Panc1 (cell line): Measurements from ENCODE around the gene L3MBTL3. TPM values are rescaled to one million over a fixed set of nuclear protein-coding genes. Genes with fewer than 3 reads are reported as not detected.

Source experiments
- ATAC-seq: fragments of 200-7000 bp; cut with Tn5 transposase; 2 replicates; pipeline ENCODE4 v1.9.1; 2020; ENCODE audit warnings: mild to moderate bottlenecking, moderate library complexity
- BruUV-seq: library from RNA; stranded (reverse); fragments of 400-500 nt; replicated peaks from 2 replicates; lab custom pipeline; 2021; lab: Mats Ljungman, UMichigan
- CTCF ChIA-PET: fragments of 300-600 bp; sonication (Branson Sonifier 250); formaldehyde crosslinking; loops from one replicate; lab custom pipeline; 2022; ENCODE audit warnings: antibody characterized with exemption; lab: Charles Lee
- POLR2A ChIA-PET: fragments of 300-600 bp; sonication (Branson Sonifier 250); formaldehyde crosslinking; loops from one replicate; lab custom pipeline; 2022; ENCODE audit warnings: antibody characterized with exemption; lab: Charles Lee
- DNase-seq: peaks from one replicate; pipeline ENCODE4 v3.0.0-alpha.2; 2010; ENCODE audit warnings: low read depth, low spot score
- H3K27ac ChIP-seq: 2 replicates; pipeline ENCODE4 v1.5.1; 2011; ENCODE audit warnings: mild to moderate bottlenecking, low read length, inconsistent platforms
- H3K27me3 ChIP-seq: fragments of 200-500 bp; sonication (Bioruptor generic); 2 replicates; pipeline ENCODE4 v1.6.0; 2014; ENCODE audit warnings: low read length, inconsistent platforms; ENCODE audit not compliant: control insufficient read depth, insufficient read depth
- H3K36me3 ChIP-seq: fragments of 200-500 bp; sonication (Bioruptor generic); 2 replicates; pipeline ENCODE4 v1.5.1; 2014; ENCODE audit warnings: inconsistent platforms, mild to moderate bottlenecking, low read length, moderate library complexity; ENCODE audit not compliant: control insufficient read depth, insufficient read depth
- H3K4me1 ChIP-seq: 2 replicates; pipeline ENCODE4 v1.5.1; 2011; ENCODE audit warnings: inconsistent platforms, mild to moderate bottlenecking, low read length, moderate library complexity; ENCODE audit not compliant: control insufficient read depth, insufficient read depth
- H3K4me3 ChIP-seq, 2 experiments: 2 replicates each; pipeline ENCODE4 v1.5.1; 2011 to 2012; ENCODE audit warnings: low read depth in 2 of 2, low read length in 2 of 2, mild to moderate bottlenecking in 2 of 2, inconsistent platforms in 1 of 2, moderate library complexity in 1 of 2
- H3K9me3 ChIP-seq: fragments of 200-500 bp; sonication (Bioruptor generic); 2 replicates; pipeline ENCODE4 v1.5.1; 2014; ENCODE audit warnings: low read depth, mild to moderate bottlenecking, inconsistent platforms, low read length, moderate library complexity; ENCODE audit not compliant: control insufficient read depth, insufficient read depth
- POLR2AphosphoS5 ChIP-seq: IDR thresholded peaks from 2 replicates; pipeline ENCODE4 v1.6.1; 2012; ENCODE audit warnings: mild to moderate bottlenecking, low read depth, low read length, moderate library complexity
- SIN3A ChIP-seq: IDR thresholded peaks from 2 replicates; pipeline ENCODE4 v1.6.1; 2012; ENCODE audit warnings: low read depth, mild to moderate bottlenecking, low read length, moderate library complexity, borderline replicate concordance; ENCODE audit not compliant: insufficient read depth
- TCF7L2 ChIP-seq: IDR thresholded peaks from 2 replicates; pipeline ENCODE4 v1.6.1; 2011; ENCODE audit warnings: mild to moderate bottlenecking, low read depth, low read length, inconsistent platforms
- in situ Hi-C: cut with HindIII; loops from 2 replicates; pipeline ENCODE4 v1.10.0; 2016; ENCODE audit warnings: low sequenced_read_pairs, low pct_unique_long_range_greater_than_20kb
- intact Hi-C: fragments of 100-400 bp; cut with micrococcal nuclease; formaldehyde crosslinking; loops from one replicate; pipeline ENCODE4 v1.10.0; 2022; ENCODE audit not compliant: unreplicated experiment
- total RNA-seq: library from RNA; stranded (reverse); gene quantifications from one replicate; pipeline ENCODE4 v1.2.1, GENCODE V29; 2021; ENCODE audit not compliant: unreplicated experiment
- TF ChIP-seq, protein P1 (sequence below): fragments of 450-650 bp; IDR thresholded peaks from 2 replicates; pipeline ENCODE4 v1.5.1; 2017; ENCODE audit warnings: mild to moderate bottlenecking
- TF ChIP-seq, protein P2 (sequence below), 2 experiments: IDR thresholded peaks; 2 replicates each; pipeline ENCODE4 v1.6.1; 2011 to 2012; ENCODE audit warnings: low read depth in 2 of 2, control low read depth in 1 of 2, low read length in 1 of 2, mild to moderate bottlenecking in 1 of 2, moderate library complexity in 1 of 2; ENCODE audit not compliant: insufficient read depth in 1 of 2

L3MBTL3 gene
- total RNA-seq, 1 experiment from 2014 or later = 4.2 TPM

DNA sequence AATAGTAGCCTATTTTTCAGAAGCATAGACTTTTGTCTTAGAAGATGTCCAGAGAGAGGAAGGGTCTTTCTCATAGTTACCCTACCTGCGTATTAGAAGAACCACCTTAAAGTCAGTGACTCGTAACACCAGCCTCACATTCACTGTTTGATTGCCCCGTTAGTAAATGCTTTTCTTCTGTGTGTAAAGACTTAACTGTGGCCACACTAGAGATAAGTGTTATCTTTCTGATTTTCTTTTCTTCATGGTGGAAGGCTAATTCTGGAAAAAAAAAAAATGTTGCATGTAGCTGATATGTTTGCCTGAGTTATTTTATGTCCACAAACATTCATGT lies 120.5 kb downstream of the L3MBTL3 start:
- Histone ChIP-seq H3K27me3 (no peaks in the 10 kb centered on the region), H3K4me3 (no peak overlapping the region), H3K36me3 (no peaks in the 10 kb centered on the region), H3K4me1 (no peaks in the 10 kb centered on the region), H3K27ac (no peak overlapping the region), H3K9me3 (no peaks in the 10 kb centered on the region)
- ATAC-seq = no peak
- intact Hi-C loops (no loop called here), in situ Hi-C loops (no loop called here)
- no TSS peak for BruUV-seq
- CTCF ChIA-PET = no interaction called here
- TF ChIP-seq POLR2AphosphoS5 (no peak), TCF7L2 (no peak)
- TF ChIP-seq, protein P1, sequence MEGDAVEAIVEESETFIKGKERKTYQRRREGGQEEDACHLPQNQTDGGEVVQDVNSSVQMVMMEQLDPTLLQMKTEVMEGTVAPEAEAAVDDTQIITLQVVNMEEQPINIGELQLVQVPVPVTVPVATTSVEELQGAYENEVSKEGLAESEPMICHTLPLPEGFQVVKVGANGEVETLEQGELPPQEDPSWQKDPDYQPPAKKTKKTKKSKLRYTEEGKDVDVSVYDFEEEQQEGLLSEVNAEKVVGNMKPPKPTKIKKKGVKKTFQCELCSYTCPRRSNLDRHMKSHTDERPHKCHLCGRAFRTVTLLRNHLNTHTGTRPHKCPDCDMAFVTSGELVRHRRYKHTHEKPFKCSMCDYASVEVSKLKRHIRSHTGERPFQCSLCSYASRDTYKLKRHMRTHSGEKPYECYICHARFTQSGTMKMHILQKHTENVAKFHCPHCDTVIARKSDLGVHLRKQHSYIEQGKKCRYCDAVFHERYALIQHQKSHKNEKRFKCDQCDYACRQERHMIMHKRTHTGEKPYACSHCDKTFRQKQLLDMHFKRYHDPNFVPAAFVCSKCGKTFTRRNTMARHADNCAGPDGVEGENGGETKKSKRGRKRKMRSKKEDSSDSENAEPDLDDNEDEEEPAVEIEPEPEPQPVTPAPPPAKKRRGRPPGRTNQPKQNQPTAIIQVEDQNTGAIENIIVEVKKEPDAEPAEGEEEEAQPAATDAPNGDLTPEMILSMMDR = no peak
- POLR2A ChIA-PET = no interaction called here
- DNase-seq = no peak

DNA sequence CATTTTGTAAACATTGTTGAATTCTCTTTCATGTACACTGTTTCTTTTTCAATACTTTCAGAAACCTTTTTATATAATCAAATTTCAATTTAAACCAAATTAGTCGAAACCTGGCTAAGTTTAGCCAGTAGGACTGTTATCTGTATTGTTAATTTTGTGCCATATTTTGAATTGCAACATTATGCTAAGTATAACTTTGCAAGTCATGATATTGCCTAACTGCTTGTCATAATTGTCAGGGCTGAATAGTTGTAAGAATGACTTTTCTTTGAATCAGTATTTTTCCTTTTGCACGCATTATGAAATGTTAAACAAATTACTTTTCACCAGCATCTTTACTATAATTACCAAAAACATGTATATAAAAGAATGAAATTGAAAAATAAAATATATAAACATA lies 121.7 kb downstream of the L3MBTL3 start:
- DNase-seq (no peak), ATAC-seq (no peak)
- Histone ChIP-seq H3K9me3 (no peaks in the 10 kb centered on the region), H3K27me3 (no peaks in the 10 kb centered on the region), H3K36me3 (no peaks in the 10 kb centered on the region), H3K4me1 (no peaks in the 10 kb centered on the region), H3K27ac (no peak overlapping the region), H3K4me3 (no peak overlapping the region)
- in situ Hi-C loops (no loop called here), intact Hi-C loops (no loop called here)
- CTCF ChIA-PET = no interaction called here
- POLR2A ChIA-PET = interaction anchor here (0.6 kb wide), 1 partner anchor 32 kb away, joined by 6 read pairs; no protein-coding TSS in a partner anchor
- TF ChIP-seq, protein P2, sequence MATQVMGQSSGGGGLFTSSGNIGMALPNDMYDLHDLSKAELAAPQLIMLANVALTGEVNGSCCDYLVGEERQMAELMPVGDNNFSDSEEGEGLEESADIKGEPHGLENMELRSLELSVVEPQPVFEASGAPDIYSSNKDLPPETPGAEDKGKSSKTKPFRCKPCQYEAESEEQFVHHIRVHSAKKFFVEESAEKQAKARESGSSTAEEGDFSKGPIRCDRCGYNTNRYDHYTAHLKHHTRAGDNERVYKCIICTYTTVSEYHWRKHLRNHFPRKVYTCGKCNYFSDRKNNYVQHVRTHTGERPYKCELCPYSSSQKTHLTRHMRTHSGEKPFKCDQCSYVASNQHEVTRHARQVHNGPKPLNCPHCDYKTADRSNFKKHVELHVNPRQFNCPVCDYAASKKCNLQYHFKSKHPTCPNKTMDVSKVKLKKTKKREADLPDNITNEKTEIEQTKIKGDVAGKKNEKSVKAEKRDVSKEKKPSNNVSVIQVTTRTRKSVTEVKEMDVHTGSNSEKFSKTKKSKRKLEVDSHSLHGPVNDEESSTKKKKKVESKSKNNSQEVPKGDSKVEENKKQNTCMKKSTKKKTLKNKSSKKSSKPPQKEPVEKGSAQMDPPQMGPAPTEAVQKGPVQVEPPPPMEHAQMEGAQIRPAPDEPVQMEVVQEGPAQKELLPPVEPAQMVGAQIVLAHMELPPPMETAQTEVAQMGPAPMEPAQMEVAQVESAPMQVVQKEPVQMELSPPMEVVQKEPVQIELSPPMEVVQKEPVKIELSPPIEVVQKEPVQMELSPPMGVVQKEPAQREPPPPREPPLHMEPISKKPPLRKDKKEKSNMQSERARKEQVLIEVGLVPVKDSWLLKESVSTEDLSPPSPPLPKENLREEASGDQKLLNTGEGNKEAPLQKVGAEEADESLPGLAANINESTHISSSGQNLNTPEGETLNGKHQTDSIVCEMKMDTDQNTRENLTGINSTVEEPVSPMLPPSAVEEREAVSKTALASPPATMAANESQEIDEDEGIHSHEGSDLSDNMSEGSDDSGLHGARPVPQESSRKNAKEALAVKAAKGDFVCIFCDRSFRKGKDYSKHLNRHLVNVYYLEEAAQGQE (IDR thresholded peaks at IDR 0.05; ENCODE audit: insufficient read depth in 1 of 2, low read depth in 2 of 2, low read length in 1 of 2) = no peak
- TF ChIP-seq SIN3A = no peak
- no peak for TF ChIP-seq TCF7L2
- TF ChIP-seq, protein P1 = no peak
- no peak for TF ChIP-seq POLR2AphosphoS5
- no TSS peak for BruUV-seq

DNA sequence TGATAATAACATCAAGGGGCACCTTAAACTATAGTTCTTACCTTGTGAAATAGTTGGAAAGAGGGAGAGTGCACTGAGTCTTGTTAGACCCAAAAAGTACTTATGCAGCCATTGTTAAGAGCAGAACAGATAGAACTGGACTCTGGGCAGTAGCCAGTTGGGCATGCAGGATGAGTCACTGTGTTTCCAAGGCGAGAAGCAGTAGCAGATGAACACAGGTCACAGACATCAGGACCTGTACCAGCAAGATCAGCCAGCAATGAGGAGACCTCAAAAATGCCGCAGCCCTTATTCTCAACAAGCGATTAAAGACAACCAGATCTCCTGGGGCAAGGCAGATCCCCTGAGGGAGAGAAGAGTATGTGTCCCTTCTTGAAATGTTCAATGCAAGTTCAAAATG lies 125.3 kb downstream of the L3MBTL3 start:
- CTCF ChIA-PET = no interaction called here
- no peak overlapping the region for H3K4me3 ChIP-seq
- POLR2A ChIA-PET = no interaction called here
- intact Hi-C loops (no loop called here), in situ Hi-C loops (no loop called here)
- H3K27ac ChIP-seq = no peak overlapping the region
- no peaks in the 10 kb centered on the region for H3K27me3 ChIP-seq
- ATAC-seq = no peak
- no peaks in the 10 kb centered on the region for H3K36me3 ChIP-seq
- DNase-seq = no peak
- BruUV-seq = no TSS peak
- H3K9me3 ChIP-seq = no peaks in the 10 kb centered on the region
- TF ChIP-seq SIN3A = no peak
- TF ChIP-seq, protein P2 (IDR thresholded peaks at IDR 0.05; ENCODE audit: insufficient read depth in 1 of 2, low read depth in 2 of 2, low read length in 1 of 2) = no peak
- TF ChIP-seq TCF7L2 = no peak
- TF ChIP-seq, protein P1 = no peak
- no peak for TF ChIP-seq POLR2AphosphoS5
- no peaks in the 10 kb centered on the region for H3K4me1 ChIP-seq
